ENCODE data around the gene HHAT. TPM values are rescaled to one million over a fixed set of nuclear protein-coding genes. Genes with fewer than 3 reads are reported as not detected.

The HHAT gene
- polyA plus RNA-seq, 3 donors: 13.8 to 16.3 (median 15.2) TPM

DNA sequence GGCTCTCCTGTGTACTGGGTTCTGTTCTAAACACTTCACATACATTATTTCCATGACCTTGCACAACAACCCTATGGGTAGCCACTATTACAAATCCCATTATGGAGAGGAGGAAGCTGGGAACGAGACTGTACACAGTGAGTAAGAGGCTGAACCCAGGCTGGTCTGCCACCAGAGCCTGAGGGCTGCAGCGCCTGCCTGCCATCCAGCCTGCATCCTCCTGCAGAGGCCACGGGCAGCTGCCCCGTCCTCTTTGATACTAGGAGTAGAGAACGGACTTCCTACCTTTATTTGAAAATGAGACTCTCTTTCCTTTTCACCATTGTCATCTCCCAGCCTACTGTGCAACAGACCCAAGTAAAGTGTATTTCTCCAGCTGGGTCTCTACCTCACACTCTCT lies 370.0 kb downstream of the HHAT start:
- DNase-seq (ENCODE audit: low read depth in 3 of 3, low spot score in 2 of 3): no peak

- no peak for DNase-seq (ENCODE audit: low read depth in 3 of 3, low spot score in 2 of 3)
Measured at GRCh38 chr1:210700083-210700482, 371.4 kb downstream of the HHAT start.

GRCh38 chr1:210700511-210700910 lies 371.8 kb downstream of the HHAT start:
- no peak for DNase-seq (ENCODE audit: low read depth in 3 of 3, low spot score in 2 of 3)

DNA sequence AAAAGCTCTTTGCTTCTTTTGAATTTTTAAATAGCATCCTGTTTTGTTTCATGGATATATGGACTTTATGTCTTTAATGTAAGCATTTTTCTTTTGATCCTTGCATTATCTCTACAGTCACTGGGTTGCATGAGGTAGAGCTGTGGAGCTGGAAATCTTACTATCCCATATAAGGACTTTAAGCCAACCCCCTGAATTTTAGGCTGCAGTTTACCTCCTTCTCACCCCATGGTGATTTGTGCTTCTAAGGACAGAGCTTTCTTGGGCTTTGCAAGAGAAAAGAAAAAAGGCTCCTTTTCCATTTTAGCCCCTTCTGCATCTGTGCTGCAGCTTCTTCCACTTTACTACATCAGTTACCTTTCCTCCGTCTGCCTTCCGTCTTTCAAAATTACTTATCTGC lies 373.8 kb downstream of the HHAT start:
- no peak for DNase-seq (ENCODE audit: low read depth in 3 of 3, low spot score in 2 of 3)

- DNase-seq (ENCODE audit: low read depth in 3 of 3, low spot score in 2 of 3): no peak
Measured at GRCh38 chr1:210703593-210703992, 374.9 kb downstream of the HHAT start.

DNA sequence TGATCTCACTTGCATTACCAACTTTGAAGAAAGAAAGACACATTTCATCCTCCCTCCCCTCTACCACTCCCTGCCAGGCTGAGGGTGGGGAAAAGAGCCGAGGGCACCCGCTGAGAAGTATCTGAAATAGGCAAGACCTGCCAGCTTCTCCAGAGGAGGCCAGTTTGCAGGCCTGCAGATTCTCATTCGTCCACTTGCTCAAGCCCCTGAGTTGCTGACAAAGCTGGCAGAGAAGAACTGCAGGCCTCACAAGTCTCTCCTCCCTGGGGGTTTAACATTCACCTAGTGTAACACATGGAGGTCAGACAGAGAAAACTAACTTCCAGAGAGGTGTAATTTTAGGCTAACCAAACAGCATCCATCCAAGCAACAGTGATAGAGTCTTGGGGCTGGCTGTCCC lies 376.4 kb downstream of the HHAT start:
- DNase-seq (ENCODE audit: low read depth in 3 of 3, low spot score in 2 of 3): no peak

GRCh38 chr1:210706246-210706645 lies 377.5 kb downstream of the HHAT start:
- no peak for DNase-seq (ENCODE audit: low read depth in 3 of 3, low spot score in 2 of 3)

DNA sequence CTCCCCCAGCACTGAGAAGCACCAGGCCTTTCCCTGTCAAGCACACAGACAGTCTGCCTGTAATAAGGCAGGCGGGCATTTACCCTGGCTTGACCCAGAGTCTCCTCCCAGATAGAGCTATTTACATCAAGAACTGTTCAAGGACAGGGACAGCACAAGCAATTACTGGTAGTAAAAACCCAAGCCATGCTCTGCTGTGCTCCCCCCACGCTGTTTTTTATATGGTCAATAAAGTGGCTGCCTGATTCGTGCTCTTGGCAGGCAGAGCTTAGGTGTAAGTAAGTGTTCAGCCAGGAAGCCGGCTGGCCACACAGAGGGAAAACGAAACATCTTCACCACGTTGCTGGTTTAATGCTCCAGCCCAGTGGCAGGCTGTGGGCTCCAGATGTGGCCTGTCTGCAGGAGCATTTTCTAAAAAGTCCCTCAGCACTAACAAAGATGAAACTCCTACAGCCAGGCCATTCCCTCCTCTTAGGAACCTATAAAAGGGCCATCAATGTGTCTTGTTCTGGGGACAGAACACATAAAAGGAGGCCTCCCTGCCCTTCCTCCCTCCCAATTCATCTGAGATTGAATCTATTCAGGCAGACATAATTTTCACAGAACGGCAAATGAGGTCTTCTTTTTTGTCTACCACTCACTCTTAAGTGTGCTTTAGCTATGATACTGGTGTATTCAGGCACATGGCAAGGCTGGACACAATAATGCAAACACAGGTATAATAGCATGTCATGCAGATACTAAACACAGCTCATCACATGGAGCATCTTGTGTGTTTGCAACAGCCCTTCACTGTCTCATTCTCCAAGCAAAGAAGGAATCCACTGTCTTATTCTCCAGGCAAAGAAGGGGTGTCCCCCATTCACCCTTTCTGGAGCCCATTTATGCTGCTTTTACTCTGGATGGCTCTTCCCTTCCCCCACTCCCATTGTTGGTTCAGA lies 378.9 kb downstream of the HHAT start:
- no peak for DNase-seq (ENCODE audit: low read depth in 3 of 3, low spot score in 2 of 3)

DNA sequence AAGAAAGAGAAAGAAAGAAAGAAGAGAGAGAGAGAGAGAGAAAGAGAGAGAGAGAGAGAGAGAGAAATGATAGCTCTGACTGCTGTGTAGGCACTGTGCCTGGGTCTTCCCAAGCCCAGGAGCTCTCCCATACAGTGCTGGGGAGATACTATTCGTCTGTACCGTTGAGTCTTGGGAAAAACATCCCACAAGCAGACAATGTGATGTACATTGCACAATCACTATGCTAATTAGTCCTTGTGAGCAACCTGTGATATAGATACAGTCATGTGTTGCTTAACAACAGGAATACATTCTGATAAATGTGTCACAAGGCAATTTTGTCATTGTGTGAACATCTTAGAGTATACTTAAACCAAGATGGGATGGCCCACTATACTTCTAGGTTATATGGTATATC lies 381.0 kb downstream of the HHAT start:
- DNase-seq (ENCODE audit: low read depth in 3 of 3, low spot score in 2 of 3): no peak

- DNase-seq (ENCODE audit: low read depth in 3 of 3, low spot score in 2 of 3): no peak
Measured at GRCh38 chr1:210711825-210712612, 383.3 kb downstream of the HHAT start.

- DNase-seq (ENCODE audit: low read depth in 3 of 3, low spot score in 2 of 3): no peak
Measured at GRCh38 chr1:210715072-210715471, 386.4 kb downstream of the HHAT start.

DNA sequence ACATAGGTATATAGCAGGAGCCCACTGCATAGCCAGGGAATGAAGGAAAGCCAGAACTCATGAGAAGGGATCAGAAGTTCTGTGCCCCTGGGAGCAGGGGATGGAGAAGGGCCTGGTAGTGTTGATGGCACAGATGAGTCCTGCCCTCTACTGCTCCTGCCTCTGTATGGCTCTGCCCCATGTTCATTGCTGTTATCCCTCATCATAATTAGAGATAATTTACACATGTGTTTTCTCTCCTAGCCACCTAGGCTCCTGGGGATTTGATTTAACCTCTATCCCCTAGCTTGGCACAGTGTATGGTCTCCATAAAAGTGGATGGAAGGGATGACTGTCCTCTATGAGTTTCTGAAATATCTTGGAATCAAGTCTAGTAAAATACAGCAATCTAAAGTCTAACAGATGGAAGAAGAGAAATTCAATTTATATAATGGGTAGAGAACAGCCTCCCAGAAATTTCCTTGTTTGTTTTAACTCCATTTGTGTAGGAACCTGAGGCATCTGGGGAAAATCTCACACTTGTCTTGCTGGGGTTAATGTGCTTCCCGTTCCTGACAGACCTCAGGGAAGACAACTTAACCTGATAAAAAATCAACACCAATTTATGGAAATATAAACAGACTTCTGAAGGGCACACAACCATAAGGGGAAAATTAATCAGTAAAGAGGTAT lies 393.8 kb downstream of the HHAT start:
- DNase-seq (ENCODE audit: low read depth in 3 of 3, low spot score in 2 of 3): no peak

DNA sequence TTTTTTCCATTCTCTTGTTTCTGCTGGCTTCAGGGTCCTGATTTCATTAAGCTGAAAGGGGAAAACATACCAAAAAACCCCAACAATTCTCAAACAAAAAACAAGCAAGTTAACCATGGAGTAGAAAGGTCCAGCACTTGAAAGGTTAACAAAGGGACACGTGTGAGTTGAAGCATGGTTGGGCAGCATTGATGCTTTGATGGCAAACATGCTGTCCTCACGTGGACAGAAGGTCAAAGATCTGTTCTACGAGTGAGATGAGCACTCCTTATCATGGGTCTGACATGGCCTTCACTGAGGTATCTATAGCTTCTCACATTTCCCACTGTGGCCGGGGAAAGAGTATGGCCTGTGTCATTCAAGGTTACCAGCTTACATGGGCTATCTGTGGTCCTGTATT lies 394.9 kb downstream of the HHAT start:
- no peak for DNase-seq (ENCODE audit: low read depth in 3 of 3, low spot score in 2 of 3)

- no peak for DNase-seq (ENCODE audit: low read depth in 3 of 3, low spot score in 2 of 3)
Measured at GRCh38 chr1:210724768-210725167, 396.1 kb downstream of the HHAT start.

Other genes with a start within 250 kb of the HHAT start
- 1 to 10 TPM; 3.9 to 4.9 (median 4.3) TPM for gene SERTAD4, start 96.1 kb upstream of the HHAT start, polyA plus RNA-seq (ENCODE audit: insufficient read length in 3 of 3)

All from right renal cortex interstitium (tissue), 3 donors.